Embryonic facial prominence (tissue), 1 donor: Measurements from ENCODE around the gene PRPF19.

Experiments
- DNase-seq: peaks from one replicate; pipeline ENCODE4 v3.0.0-alpha.2; 2016; ENCODE audit errors: extremely low spot score

PRPF19 gene

DNA sequence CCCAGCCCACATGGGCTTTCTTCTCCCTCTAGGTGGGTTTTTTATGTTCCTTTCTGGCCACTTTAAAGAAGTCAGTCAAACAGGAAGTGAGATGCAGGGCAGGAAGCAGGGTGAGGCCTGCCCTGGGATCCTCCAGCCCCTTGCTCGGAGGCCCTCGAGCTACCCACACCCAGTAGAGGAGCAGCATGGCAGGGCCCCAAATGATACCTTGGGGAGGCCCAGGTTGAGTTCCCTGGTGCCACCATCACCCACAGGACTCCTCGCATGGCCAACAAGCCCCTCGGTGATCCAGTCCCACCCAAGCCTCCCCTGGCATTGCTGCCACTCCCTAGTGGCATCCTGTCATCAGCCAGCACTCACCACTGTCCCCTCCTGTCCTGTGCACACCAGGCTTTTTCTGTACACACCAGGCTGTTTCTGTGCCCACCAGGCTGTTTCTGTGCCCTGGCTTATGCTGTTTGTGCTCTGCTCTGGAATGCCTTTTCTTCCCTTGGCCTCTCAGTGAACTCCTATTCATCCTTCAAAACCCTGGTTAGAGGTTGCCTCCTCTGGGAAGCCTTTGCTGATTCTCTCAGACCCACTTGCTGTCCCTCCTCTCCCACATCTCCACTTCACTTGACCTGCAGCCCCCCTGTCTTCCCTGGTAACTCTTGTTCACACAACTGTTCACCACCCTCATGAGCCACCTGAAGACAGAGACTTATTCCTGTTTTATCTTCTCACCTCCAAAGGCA lies 47.5 kb downstream of the PRPF19 start:
- DNase-seq, result no peak

DNA sequence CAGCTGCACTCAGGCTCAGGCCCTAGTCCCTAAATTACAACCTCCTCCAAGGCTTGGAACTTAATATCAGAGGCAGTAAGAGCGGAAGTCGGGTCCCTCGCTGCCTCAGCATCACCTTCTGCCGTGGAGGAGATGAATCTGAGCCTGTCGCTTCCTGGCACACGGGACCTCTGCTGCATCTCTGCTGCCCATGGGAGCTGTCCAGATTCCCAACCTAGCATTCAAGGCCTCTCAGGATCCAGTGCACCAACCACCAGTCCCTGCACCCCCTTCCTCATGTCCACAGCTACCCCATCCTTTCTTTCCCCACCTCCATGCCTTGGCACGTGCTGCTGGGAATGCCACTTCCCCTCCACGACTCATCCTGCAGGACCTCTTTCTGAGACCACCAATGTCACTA lies 48.1 kb downstream of the PRPF19 start:
- DNase-seq, result no peak

DNA sequence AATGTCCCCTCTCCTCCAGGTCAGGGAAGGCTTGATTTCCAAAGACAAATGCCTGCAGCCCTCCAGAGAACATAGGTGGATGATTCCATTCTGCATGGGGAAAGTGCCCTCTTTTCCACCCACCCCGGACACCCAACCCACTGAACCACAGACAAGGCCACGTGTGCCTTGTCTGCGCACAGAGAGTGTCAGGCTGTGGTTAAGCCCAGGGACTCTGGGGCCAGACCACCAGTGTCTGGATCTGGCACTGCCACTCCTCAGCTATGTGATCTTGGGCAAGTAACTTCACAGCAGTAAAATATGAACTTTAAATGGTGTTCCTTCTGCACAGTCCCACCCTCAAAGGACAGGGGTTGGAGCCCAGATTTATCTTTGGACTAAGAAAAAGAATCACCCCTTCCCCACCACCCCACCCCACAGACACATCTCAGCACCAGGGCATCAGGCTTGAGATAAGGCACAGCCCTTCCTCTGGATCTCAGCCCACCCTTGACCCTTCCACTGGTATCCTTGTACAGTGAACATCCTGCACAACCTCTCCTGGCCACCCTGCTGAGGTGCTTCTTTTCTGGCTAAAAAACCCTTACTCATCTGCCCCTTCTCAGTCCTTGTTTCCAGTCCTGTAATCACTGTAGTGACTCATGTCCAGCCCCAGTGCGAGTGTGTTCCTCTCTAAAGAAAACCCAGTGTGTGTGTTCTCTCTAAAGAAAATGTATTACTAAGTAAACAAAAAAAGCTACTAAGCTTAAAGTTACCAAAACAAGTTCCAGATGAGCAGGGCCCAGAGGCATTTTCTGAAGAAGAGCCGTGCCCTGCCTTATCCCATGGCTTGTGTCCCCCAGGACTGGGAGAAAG lies 48.8 kb downstream of the PRPF19 start:
- DNase-seq, result no peak

DNA sequence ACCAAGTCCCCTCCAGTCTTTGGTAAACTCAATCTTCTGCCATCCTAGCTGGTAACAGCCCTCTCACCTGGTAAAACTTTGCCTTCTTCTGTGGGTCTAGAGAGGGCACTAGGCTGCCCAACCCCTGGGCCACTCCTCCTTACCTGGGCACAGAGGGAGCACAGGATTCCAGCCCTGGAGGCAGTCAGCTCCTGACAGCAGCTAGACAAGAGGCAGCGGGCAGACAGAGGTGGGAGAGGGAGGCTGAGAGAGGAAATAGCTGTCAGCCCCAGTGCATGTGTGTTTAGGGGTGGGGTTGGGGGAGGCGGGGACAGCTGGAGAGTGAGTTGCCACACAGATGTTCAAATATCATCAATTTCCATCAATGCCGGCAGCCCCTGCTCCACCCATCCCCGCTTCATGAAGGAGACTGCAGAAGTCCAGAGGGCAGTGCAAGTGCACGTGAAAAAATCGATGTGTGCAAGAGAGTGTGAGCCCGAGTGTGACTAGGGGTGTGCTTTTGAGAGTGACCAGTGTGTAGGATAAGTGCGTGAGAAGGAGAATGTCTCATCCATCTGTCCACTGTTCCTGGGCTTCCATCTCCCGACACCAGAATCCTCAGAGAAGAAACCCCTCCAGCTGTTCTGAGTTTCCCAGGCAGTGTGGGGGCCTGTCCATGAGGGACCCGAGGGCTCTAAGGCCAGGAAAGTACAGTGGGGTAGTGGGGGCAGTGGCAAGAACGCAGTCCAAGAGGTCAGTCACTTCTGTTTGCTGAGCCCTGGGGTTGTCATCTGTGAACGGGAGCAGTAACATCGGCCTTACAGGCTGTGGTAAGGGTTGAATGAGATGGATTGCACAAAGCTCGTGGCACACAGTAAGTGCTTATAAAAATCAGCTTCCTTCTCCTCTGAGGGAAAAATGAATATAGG lies 50.4 kb downstream of the PRPF19 start, which contains the start of gene PTGDR2:
PTGDR2 (minus strand) TSS at position 225 of the 908 bp plus-strand sequence. CDS start 2,228 bp downstream, outside the sequence.
- no peak for DNase-seq

DNA sequence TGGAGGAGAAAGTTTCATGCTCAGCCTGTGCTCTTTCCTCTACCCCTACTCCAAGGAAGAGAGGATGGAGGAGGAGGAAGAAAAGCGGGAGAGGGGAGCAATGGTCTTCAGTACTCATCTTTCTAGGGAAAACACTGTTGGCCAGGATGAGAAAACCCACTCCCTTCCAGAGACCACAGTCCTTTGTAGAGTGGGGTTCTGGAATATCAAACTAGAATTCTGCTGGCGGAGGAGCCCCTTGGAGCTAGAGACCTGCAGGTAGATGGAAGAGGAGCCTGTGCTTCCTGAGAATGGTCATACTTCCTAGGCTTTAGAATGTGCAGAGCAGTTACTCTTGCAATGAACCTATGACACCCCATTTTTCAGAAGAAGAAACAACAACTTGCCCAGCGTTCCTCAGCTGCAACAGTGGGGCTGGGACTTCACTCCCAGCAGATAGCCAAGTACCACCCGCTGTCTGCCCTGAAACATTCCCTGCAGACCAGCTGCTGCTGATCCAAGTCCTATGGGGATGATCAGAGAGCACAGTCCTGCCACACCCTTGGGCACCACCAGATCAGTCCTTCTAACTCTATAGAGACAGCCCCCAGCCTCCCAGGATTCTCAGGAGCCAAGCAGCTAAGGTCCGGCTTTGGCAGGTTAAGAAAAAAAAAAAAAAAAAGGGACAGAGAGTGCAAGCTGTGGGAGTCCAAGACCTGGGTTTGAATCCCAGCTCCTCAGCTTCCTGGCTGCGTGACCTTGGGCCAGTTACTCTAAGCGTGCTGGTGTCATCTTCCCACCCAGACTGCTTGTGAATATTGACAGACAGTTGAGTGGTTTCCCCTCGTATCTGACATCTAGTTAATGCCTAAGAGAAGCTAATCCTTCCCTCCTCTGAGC lies 51.3 kb downstream of the PRPF19 start:
- no peak for DNase-seq

DNA sequence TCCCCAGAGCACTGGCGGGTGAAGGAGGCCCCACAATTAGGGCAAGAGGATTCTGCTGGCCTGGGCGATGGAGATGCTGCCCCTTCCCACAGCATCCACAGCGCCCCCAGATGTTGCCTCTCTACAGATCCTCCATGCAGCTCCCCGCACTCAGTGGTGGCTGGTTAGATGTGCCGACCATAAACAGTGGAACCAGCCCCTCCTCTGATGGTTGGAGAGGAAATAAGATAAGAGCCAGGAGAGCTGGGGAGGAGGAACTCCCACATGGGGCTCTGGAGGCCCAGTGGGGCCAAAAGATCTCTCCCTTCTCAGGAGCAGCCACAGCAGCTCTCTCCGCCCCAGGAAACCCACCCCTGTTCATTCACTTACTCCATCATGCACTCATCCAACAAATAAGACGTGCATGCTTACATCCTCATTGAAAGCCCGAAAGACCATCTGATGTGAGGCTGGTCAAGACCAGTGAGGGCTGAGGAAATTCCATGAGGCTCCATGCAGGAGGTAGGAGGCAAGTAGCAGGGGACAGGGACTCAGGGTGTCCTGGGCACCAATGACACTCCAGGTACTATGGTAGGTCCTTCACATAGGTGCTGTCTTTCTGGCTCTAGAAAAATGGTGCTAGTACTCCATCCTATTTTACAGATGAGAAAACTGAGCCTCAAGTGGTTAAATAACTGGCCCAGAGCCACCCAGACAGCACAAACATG lies 52.1 kb downstream of the PRPF19 start:
- no peak for DNase-seq

DNA sequence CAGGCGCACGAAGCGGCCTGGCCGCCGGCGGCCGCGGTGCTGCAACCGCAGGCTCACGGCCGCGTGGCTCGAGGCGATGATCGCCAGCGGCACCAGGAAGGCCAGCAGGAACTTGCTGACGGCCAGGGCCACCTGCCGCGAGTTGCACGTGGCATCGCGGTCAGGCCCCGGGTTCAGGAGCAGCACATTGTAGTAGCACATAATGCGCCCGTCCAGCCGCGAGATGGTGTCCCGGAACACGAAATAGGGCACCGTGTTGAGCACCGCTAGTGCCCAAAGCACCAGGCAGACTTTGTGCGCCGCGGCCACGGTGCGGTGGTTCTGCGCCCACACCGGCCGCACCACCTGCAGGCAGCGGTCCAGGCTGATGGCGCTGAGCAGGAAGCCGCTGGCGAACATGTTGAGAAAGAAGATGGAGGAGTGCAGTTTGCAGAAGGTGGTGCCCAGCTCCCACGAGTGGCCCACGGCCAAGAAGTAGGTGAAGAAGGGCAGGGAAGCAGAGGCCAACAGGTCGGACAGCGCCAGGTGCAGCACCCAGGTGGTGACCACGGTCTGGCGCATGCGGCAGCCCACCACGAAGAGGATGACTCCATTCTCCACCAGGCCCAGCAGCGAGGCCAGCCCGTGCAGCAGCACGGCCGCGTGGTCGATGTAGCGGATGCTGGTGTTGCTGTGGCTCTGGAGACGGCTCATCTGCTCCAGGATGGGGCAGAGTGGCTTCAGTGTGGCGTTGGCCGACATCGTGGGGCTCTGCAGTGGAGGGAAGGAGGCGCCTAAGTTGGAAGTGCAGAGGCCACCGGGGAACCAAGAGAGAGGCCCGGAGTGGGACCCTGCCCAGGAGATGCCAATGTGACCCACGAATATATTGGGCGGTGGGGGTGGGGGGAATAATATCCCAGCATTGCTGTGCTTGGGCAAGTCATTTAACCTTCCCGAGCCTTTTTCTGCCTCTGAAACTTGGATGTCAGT lies 53.1 kb downstream of the PRPF19 start:
- no peak for DNase-seq

DNA sequence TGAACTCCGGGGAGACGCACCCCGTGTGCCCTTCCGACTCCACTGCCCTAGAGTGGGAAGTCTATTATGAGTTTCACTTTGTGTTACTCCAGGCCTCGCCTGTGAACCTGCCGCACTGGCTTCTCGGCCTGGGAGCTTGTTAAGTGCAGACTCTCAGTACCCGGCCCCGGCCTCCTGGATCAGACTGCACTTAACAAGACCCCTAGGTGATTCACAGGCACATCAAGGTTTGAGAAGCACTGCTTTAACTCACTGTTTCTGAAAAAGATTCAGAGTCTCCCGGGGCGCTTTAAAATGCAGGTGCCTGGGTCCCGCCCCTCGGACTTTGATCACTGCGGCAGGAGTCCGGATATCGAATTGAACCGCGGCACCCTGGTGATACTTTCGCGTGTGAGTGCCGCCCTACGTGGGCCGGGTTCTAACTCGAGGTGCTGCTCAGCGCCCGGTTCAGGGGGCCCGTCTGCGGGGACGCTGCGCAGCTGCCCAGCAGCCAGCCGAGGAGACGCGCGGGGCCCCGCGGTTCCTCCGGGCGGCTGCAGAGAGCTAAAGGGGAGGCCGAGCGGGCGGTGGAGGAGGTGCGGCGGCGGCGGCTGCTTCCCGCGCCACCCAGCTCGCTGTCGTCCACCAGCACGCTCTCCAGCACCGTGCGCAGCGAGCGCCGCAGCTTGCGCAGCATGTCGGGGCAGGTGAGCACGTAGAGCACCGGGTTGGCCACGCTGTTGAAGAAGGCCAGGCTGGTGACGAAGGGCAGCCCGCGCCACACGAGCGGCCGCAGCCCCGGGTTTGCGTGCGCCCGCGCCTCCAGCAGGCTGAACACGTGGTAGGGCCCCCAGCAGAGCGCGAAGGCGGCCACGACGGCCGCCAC lies 54.0 kb downstream of the PRPF19 start:
- no peak for DNase-seq

DNA sequence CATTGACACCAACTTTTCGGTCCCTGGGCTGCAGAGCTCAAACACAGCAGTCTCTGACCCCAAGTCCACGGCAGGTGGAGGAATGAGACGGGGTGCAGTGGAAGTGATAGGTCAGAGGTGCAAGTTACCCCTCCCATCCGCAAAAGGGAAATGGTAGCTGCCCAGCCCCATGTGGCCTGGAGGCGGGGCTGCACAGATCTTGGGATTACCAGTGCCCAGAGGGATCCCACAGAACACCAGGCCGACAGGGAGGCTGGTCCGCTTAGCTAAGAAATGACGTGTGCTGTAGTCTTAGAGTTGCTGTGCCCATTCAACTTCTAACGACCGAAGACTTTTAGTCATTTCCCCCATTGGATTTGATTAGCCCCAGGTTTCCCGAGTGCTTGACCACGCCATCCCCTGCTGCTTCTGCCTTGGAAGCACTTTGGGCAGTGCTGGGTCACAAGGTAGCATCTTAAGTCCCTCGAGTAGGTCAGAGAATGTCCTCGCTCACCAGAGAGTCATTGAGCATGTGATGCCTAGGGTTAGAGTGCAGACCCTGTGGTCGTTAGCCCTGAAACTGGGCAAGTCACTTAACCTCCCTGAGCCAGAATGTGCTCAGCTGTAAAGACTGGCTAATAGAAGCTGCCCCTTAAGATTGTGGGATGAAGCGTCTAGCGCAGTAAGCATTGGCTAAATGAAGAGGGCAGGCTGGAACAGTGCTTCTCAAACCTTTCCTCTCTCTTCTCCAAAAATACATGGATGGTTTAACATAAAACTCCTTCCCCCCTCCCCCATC lies 54.9 kb downstream of the PRPF19 start:
- DNase-seq, result no peak

DNA sequence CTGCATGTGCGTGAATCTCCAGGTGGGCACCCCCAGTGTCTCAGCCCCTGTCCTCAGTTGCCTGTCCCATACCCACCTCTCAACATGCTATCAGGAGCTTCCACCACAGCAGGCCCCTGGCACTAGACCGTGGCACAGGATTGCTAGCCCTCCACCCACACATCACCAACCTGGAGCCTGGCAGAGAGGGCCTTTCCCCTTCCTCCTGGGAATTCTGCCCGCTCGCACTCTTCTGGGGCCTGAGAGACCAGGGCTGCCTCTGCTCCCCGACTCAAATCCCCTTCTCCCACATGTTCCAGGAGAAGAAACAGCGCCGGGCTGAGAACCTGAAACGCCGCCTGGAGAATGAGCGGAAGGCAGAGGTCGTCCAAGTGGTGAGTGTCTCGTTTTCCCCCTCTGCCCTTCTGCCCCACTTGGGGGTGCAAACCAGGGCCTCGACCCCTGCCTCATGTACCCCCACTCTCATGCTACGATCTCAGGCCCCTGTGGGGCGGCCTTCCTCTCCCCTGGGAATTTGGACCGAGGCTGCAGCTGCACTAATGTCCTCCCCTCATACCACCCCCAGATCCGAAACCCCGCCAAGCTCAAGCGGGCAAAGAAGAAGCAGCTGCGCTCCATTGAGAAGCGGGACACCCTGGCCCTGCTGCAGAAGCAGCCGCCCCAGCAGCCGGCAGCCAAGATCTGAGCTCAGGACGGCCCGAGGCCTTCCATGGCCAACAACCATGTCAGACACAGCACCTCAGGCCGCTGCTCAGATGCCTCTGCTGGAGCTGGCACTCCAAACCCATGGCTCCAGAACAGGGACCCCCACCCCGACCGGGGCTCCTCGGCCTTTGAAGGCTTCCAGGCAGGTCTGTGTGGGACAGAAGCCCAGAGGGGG lies 56.5 kb downstream of the PRPF19 start:
- DNase-seq, result no peak

DNA sequence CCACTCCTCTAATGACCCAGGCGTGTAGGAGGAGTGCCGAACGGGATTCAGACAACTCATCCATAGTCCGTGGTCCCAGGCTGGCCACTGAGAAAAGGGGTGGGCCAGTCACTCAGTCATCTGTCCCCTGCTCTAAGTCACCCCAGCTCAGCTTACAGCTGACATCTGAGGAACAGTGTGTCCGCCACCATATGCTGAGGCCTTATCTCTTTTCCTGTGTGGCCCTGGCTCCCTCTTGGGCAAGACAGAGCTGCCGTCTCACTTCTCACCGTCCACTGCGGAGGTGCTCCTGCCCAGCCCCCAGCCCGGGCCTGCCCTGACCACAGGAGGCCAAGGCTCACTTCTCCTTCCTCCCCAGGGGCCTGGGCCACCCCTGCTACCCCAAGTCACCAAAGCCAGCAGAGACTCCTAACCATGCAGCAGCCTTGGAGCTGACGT lies 57.7 kb downstream of the PRPF19 start:
- DNase-seq, result no peak

DNA sequence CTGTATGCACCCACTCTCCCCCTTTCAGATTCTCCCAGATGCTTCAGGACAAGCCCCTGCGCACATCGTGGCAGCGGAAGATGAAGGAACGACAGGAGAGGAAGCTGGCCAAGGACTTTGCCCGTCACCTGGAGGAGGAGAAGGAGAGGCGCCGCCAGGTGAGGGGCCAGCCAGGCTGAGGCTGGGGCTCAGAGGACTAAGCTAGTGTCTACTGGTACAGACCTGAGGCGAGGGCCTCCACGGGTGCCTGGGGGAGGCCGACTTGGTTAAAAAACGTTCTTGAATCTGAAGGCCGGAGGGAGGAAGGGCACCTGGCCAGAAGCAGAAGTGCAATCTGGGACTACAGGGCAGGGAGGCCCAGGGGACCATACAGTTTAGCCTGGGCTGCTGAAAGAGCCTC lies 58.5 kb downstream of the PRPF19 start:
- DNase-seq, result no peak

DNA sequence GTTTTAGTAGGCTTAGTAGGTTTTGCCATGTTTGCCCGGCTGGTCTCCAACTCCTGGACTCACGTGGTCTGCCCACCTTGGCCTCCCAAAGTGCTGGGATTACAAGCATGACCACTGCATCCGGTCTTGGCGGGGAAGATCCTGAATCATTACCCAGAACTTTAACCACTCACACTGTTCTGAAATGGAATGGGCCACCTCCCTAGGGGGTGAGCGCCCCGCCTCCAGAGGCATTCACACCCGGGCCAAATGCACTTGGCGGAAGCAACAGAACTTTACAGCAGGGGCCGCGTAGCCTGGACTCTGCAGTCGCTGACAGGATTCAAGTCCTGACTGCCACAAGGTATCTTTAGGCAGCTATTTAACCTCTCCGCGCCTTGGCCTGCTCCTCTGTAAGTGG lies 59.1 kb downstream of the PRPF19 start:
- no peak for DNase-seq

DNA sequence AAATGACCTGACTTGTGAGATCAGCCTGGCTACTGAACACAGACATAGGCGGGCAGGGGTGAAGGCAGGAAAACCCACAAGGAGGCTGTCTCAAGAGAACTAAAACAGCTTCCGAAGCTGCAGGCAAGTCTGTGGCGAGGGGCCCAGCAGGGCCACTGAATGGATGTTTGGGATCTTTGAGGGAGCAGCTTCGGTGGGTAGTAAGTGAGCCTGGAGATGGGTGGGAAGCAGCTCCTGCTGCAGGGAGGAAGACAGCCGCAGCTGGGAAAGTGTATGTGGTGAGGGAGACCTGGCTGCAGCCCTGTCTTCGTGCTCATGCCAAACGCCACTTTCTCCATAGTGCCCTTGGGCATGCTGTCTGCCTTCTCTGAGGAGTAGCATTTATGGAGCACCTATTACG lies 61.0 kb downstream of the PRPF19 start:
- DNase-seq, result no peak

DNA sequence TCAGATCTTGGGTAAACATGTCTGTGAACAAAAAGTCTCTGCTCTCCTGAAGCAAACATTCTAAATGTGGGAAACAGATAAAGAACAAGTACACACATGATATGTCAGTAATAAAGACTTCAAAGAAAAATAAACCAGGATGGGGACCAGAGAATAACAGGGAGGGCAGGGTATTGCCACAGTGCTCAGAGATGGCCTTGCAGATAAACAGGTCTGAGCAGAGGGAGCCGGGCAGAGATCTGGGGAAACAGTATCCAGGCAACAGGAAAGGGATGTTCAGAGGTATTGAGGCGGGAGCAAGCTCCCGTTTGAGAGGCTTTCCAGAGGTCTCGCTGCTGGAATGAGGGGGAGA lies 61.5 kb downstream of the PRPF19 start:
- DNase-seq, result no peak
